Testis (tissue), 2 donors: Measurements from ENCODE around the gene RIPOR2.

Source experiments
- POLR2A ChIP-seq: fragments of 450-650 bp; IDR thresholded peaks from one replicate; pipeline ENCODE4 v1.6.1; 2017; ENCODE audit warnings: antibody characterized with exemption, mild to moderate bottlenecking, moderate library complexity
- TF ChIP-seq, protein P1 (sequence below), 3 experiments: fragments of 450-650 bp in 2 of 3; fragments of 200-600 bp in 1 of 3; sonication (generic) in 1 of 3; IDR thresholded peaks; one replicate each; pipeline ENCODE4 v1.5.1; 2016 to 2019; ENCODE audit warnings: antibody characterized with exemption in 3 of 3, mild to moderate bottlenecking in 2 of 3, moderate library complexity in 1 of 3

GRCh38 chr6:24881376-24881775, 54.4 kb downstream of the RIPOR2 start:
- TF ChIP-seq, protein P1, sequence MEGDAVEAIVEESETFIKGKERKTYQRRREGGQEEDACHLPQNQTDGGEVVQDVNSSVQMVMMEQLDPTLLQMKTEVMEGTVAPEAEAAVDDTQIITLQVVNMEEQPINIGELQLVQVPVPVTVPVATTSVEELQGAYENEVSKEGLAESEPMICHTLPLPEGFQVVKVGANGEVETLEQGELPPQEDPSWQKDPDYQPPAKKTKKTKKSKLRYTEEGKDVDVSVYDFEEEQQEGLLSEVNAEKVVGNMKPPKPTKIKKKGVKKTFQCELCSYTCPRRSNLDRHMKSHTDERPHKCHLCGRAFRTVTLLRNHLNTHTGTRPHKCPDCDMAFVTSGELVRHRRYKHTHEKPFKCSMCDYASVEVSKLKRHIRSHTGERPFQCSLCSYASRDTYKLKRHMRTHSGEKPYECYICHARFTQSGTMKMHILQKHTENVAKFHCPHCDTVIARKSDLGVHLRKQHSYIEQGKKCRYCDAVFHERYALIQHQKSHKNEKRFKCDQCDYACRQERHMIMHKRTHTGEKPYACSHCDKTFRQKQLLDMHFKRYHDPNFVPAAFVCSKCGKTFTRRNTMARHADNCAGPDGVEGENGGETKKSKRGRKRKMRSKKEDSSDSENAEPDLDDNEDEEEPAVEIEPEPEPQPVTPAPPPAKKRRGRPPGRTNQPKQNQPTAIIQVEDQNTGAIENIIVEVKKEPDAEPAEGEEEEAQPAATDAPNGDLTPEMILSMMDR (IDR thresholded peaks at IDR 0.05) = no peak
- no peak for TF ChIP-seq POLR2A
